GM12801 (cell line): Measurements from ENCODE around the gene SULT4A1.

Source experiments
- CTCF ChIP-seq: IDR thresholded peaks from one replicate; pipeline ENCODE4 v1.5.1; 2011; ENCODE audit warnings: control low read depth; ENCODE audit not compliant: insufficient read length; ENCODE audit errors: extremely low read depth

Gene SULT4A1

DNA sequence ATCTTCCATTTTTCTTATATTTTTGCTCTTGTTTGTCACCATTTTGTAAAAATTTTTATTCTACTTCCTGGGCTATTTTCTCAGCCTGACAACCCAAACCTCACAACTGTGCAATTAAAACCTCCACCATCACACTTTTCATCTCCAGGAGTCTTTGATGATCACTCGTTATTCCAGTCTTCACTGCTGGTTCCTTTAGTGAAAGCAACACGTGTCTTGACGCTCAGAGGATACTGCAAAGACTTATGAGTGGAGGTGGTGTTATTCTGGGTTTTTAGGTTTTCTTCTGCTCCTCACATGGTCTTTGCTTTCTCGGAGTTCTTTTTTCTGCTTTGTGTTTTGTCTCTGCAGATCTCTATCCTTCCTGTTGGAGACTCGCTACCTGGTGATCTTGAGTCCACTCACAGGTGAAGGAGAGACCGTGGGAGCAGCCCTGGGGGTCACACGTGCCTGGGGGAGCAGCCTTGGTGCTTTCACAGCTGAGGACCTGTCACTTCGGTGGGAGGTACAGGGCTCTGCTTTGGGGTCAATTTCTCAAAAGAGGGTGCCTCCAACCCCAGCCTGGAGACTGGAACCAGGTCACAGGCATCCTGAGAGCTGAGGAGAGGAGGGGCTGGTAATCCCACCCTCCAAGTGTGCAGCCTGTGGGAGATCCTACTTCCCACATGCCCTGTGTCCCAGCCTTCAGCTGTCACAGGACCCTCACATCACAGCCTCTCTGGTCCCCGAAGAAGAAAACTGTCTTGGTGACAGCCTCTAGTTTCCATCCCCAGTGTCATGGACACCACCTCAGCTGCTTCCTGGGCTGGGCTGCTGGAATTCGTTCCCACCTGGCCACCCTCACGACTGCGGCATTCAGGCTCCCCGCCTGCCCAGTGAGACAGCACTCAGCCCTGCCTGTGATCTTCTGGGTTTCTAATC lies 11.0 kb downstream of the SULT4A1 start:
- TF ChIP-seq CTCF: no peak

- TF ChIP-seq CTCF: no peak
Measured at GRCh38 chr22:43850529-43850928, 11.8 kb downstream of the SULT4A1 start.

- TF ChIP-seq CTCF: no peak
Measured at GRCh38 chr22:43849731-43850130, 12.6 kb downstream of the SULT4A1 start.

DNA sequence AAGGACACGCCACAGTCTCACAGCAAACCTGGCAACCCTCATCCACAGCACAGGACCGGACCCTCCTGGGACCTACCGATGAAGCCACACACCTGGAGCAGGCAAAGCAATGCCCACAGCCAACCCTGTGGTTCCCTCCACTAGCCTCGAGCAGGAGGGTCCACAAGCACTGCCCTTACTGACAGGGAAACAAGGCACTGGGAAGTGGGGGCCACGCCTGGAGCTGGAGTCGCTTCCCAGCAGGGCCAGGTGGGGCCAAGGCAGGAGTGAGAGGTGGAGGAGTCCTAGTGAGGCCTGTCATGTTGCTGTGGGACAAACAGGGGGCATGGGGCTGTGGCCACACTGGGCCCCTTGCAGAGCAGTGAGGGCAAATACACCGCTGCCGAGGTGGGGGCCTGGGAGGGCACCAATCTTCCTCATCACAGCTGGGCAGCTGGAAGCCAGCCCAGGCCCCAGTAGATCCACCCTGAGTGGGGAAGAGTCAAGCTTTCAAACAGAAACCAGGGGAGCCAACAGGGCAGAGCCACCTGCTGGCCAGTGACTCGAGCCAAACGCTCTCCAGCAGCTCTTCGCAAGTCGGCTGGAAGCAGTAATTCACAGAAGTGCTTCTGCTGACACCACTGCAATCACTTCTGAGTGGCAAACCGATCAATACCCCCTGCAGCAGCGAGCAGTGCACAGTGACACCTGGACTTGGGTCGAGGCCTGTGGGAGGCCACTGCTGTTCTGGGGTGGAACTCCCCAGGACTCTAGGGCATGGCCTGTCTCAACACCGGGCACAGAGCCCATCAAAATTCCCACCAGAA lies 13.7 kb downstream of the SULT4A1 start:
- TF ChIP-seq CTCF: no peak

GRCh38 chr22:43847376-43848289 lies 14.7 kb downstream of the SULT4A1 start:
- no peak for TF ChIP-seq CTCF

- TF ChIP-seq CTCF: no peak
Measured at GRCh38 chr22:43846966-43847365, 15.3 kb downstream of the SULT4A1 start.
